Fibroblast of skin of scalp (primary cell): Measurements from ENCODE around the gene ITSN1.
"Not testable (repeated sequence)": the region's sequence is repeated elsewhere in the genome, so short reads cannot be mapped to it uniquely, and the experiment has no call there.

Experiments
- DNase-seq: peaks from one replicate; pipeline ENCODE4 v3.0.0-alpha.2; 2013

Gene ITSN1

DNA sequence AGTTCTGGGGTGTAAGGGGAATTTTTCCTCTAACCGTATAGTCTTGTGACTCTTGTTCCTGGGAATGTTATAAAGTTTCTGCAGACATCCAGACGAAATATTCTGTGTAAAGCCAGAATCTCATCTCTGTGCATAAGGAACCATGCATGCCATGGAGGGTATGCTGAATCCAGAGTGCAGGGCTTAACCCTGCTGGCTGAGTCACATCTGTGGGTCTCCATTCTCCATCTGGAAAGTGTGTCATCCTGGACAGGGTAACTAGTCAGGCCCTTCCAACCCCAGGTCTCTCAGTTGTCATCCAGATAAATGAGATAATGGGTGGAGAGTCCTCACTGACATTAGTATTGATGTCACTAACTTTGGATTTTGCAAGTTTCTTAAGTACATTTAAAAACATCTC, 224.5 kb downstream of the ITSN1 start:
- peak; percentile 31 for DNase-seq

DNA sequence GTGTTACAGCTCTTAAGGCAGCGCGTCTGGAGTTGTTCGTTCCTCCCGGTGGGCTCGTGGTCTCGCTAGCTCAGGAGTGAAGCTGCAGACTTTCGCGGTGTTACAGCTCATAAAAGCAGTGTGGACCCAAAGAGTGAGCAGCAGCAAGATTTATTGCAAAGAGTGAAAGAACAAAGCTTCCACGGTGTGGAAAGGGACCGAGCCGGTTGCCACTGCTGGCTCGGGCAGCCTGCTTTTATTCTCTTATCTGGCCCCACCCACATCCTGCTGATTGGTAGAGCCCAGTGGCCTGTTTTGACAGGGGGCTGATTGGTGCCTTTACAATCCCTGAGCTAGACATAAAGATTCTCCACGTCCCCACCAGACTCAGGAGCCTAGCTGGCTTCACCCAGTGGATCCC, 225.6 kb downstream of the ITSN1 start:
- not testable (repeated sequence) for DNase-seq

- DNase-seq = no peak
These were observed 227.6 kb downstream of the ITSN1 start for GRCh38 chr21:33869873-33870272.

- no peak for DNase-seq
These were observed 228.5 kb downstream of the ITSN1 start for GRCh38 chr21:33870768-33871167.

GRCh38 chr21:33871171-33871570, 228.9 kb downstream of the ITSN1 start:
- peak; percentile 29 for DNase-seq

DNA sequence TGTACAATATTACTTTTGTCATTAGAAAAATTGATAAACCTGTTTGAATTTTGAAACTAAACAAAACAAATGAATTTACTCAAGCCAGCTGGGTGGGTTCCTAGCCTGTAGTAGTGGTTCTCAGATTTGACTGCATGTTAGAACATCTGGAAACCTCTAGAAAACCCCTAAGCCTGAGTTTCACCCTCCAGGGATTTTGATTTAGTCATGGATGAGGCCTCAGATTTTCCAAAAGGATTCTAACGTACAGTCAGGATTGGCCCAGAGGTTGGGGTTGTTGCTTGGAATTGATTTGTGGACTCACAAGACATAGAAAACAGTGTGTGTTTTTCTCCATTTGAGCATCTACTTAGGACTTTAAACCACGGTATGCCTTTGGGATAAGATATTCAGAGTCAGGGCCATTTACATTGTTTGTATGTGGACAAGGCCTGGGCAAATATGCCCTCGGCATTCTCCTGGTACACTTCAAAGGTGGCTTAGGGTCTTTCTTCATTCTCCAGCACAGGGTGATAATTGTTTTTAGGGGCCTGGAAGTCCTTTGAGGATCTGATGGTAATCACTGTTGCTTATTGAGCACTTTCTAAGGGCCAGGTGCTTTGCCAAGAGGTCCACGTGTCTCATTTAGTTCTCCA, 230.7 kb downstream of the ITSN1 start:
- DNase-seq = no peak

DNA sequence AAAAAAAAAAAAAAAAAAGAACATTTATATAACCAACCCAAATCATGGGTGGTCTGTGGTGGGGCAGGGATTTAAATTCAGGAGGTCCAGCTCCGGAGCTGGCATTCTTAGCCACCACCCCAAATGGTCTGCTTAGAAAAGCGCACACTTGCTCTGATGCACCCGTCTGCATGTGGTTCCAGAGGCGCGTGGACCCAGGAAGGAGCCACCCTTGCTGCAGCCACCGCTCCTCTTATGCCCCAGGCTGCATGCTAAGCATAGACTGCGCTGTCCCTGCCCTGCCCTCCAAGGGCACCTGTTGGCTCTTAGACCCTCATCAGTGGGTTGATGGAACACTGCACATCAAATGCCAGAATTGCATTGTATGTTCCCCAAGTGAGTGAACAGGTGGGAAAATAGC, 231.9 kb downstream of the ITSN1 start:
- no peak for DNase-seq

DNA sequence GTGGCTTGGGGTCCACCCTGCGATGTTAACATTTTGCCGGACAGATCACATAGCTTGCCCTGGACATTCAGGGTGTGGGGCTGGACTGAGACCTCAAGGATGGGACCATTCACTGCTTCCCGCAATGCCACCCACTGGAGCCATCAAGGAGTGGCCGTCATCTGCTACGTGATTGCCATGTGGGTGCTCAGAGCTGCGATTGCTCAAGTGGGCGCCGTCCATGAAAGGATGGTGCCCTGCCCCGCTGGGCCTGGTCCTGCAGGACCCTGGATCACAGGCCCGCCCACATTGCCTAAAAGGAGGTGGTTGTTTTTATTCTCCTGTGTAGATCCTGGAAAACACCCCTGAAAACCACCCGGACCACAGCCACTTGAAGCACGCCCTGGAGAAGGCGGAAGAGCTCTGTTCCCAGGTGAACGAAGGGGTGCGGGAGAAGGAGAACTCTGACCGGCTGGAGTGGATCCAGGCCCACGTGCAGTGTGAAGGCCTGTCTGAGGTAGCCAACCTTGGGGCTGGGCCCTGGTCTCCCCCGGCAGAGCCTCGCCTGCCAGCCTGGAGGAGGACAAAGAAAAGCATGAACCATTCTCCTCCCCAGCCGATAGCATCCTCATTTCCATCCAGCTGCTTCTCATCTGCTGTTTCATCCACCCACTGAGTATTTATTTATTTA, 232.9 kb downstream of the ITSN1 start:
- no peak for DNase-seq

GRCh38 chr21:33878824-33879223, 236.5 kb downstream of the ITSN1 start:
- no peak for DNase-seq

GRCh38 chr21:33880626-33881025, 238.3 kb downstream of the ITSN1 start:
- no peak for DNase-seq

DNA sequence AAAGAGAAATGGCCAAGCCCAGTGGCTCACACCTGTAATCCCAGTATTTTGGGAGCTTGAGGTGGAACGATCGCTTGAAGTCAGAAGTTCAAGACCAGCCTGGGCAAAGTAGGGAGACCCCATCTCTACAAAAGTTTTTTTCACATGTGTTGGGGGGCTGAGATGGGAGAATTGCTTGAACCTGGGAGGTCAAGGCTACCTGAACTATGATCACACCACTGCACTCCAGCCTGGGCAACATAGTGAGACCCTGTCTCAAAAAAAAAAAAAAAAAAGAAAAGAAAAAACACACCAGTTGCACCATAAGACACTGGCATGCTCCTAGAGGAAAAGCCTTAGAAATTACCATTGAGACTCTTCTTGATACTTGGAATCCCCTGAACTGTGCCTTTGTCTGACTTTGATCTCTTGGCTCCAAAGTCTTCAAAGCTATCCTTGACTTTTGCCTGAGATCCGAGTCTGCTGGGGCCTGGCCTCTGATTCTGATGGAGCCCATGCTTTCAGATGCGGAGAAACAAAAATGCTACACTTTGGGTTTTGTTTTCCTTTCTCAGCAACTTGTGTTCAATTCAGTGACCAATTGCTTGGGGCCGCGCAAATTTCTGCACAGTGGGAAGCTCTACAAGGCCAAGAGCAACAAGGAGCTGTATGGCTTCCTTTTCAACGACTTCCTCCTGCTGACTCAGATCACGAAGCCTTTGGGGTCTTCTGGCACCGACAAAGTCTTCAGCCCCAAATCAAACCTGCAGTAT, 239.6 kb downstream of the ITSN1 start:
- peak; percentile 12 for DNase-seq

DNA sequence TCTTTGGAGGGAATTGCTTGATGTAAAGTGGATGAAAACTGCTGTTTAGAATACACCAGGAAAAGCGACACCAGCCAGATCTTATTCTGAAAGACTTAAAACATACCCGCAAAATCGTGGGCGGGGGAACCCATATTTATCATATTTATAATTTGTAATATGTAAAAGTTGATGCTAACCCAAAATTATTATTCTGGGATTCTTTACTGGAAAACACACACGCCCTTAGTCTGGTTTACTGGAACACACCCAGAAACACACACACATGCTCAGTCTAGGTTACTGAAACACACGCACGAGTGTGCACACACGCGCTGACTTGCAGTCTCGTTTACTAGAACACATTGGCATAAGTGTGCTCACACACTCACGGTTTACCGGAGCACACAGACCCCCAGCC, 240.8 kb downstream of the ITSN1 start:
- no peak for DNase-seq

GRCh38 chr21:33884376-33885171, 242.3 kb downstream of the ITSN1 start:
- peak; percentile 80 for DNase-seq

- no peak for DNase-seq
These were observed 242.8 kb downstream of the ITSN1 start for GRCh38 chr21:33885172-33885514.

DNA sequence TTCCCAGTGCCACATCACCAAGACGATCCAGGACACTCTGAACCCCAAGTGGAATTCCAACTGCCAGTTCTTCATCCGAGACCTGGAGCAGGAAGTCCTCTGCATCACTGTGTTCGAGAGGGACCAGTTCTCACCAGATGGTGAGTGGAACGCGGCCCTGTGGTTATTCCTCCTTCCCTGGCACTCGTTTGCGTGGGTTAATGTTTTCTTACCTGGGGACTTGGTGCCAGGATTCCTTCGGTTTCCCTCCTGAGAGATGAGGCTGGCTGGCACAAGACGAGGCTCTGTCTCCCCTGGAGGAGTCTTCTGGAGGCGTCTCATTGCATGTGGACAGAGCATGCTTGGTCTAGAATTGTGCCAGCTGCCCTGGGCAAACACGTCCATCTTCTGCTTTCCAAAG, 244.0 kb downstream of the ITSN1 start:
- DNase-seq = no peak

DNA sequence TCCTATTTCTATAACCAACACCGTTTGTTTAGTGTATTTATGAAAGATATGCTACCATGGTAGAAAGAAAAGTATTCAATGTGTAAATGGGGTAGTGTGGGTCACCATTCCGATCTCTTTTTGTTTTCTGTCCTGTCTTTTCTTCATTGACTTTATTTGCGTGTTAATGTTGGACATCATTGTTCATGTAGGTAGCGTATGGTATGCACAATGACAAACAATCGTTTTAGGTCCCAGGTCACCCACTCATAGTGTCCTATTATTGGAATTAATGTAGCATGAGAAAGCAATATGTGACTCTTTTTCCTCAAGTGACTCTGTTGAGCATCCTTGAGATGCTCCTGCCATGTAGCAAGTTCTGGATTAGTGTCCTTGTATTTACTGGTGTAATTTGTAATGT, 247.9 kb downstream of the ITSN1 start:
- no peak for DNase-seq

- no peak for DNase-seq
These were observed 250.6 kb downstream of the ITSN1 start for GRCh38 chr21:33892853-33893252.

DNA sequence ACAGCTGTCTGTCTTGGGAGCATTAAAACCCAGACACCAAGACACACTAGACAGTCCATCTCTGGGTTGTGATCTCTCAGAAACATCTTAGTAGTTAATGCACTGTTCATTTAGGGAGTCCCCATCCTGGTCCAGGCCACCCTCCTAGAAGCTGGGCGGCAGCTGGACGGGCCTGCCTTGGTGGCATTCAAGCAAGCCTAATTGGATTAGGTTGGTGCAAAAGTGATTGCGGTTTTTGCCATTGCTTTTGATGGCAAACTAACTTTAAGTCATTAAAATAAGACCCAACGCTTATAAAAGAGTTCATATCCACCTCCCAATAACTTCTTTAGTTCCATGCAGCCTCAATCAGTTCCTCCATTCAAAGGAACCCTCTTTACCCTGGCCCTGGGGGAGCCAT, 251.6 kb downstream of the ITSN1 start:
- no peak for DNase-seq

GRCh38 chr21:33894736-33895288, 252.5 kb downstream of the ITSN1 start:
- DNase-seq = peak; percentile 88

DNA sequence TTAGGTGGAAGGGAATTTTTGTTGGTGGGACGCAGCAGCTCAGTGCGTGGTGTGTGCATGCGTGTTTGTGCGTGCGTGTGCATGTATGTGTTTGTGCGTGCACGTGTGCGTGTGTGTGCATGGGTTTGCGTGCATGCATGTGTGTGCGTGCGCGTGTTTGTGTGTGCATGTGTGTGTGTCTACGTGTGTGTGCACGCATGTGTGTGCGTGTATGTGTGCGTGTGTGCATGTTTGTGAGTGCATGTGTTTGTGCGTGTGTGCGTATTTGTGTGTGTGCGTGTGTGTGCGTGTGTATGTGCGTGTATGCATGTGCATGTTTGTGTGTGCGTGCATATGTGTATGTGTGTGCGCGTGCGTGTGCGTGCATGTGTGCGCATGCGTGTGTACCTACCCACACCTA, 253.1 kb downstream of the ITSN1 start:
- DNase-seq = no peak

GRCh38 chr21:33896691-33897090, 254.4 kb downstream of the ITSN1 start:
- no peak for DNase-seq

DNA sequence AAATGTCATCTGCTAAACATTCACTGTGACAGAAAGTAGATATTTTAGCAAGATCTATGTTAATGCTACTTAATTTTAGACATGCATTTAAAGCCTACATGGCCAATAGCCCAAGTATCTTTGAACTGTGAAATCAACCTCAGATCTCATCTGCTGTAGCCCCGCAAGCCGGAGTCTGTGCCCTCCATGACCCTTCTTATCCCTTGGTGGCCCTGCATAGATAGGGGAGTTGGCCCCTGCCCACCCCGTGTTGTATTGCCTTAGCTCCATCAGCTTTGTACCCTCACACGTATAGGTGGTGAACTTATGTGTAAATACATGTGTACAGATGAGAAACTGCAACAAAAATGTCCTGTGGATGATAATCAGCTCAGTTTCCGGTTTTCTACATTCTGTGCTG, 254.8 kb downstream of the ITSN1 start:
- DNase-seq = no peak

DNA sequence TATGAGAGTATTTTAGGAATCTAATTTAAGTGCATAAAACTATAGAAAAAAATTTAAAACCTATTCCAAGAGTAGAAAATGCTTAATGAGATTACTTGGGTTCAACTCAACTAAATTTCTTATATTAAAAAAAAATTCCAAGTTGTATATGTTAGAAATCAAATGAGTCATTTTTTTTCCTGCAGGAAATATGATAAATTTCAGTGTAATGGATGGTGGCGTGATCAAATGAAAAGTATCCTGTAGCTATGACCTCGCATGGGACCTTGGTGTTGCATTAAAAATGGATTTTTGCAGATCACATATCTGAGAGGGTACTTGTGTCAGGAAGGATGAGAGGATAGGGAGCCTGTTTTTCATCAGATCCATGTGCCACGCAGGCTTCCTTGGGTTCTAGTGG, 255.4 kb downstream of the ITSN1 start:
- no peak for DNase-seq
